Subcutaneous adipose tissue (tissue), 4 donors: ENCODE data around the gene MYL2. TPM values are rescaled to one million over a fixed set of nuclear protein-coding genes. Genes with fewer than 3 reads are reported as not detected.

ENCODE experiments used
- CTCF ChIP-seq: fragments of 450-650 bp; IDR thresholded peaks from one replicate; pipeline ENCODE4 v1.5.1; 2016; ENCODE audit warnings: low read depth, mild to moderate bottlenecking, control low read depth, antibody characterized with exemption, moderate library complexity
- total RNA-seq, 4 donors: library from RNA; depleted of rRNA; stranded (reverse); fragments of >200 nt; gene quantifications; one replicate each; pipeline ENCODE4 v1.1.0, GENCODE V29; 2016

MYL2 gene
- total RNA-seq, 4 donors from 2014 or later, result not detected

- TF ChIP-seq CTCF, result no peak
Measured at GRCh38 chr12:110928700-110929099, 8.3 kb upstream of the MYL2 start.

- TF ChIP-seq CTCF, result no peak
Measured at GRCh38 chr12:110927546-110927945, 7.2 kb upstream of the MYL2 start.

- no peak for TF ChIP-seq CTCF
Measured at GRCh38 chr12:110923692-110924334, 3.4 kb upstream of the MYL2 start.

GRCh38 chr12:110923192-110923591 lies 2.8 kb upstream of the MYL2 start:
- TF ChIP-seq CTCF, result no peak

GRCh38 chr12:110922652-110923051 lies 2.3 kb upstream of the MYL2 start:
- no peak for TF ChIP-seq CTCF

- TF ChIP-seq CTCF, result no peak
Measured at GRCh38 chr12:110921262-110921661, 883 bp upstream of the MYL2 start.

- TF ChIP-seq CTCF, result no peak
Measured at GRCh38 chr12:110919720-110920119, 659 bp downstream of the MYL2 start.
